GM10266 (cell line): Measurements from ENCODE around the gene CREB5.
A peak's percentile ranks its signal among the peaks of the same experiment; 100 is the strongest.

ENCODE experiments used
- DNase-seq: peaks from one replicate; pipeline ENCODE4 v3.0.0; 2012; ENCODE audit errors: extremely low spot score
- TF ChIP-seq, protein P1 (sequence below): IDR thresholded peaks from 2 replicates; pipeline ENCODE4 v1.5.1; 2012; ENCODE audit warnings: mild to moderate bottlenecking, low read depth; ENCODE audit not compliant: control insufficient read depth, insufficient read depth; ENCODE audit errors: missing control alignments

Gene CREB5

DNA sequence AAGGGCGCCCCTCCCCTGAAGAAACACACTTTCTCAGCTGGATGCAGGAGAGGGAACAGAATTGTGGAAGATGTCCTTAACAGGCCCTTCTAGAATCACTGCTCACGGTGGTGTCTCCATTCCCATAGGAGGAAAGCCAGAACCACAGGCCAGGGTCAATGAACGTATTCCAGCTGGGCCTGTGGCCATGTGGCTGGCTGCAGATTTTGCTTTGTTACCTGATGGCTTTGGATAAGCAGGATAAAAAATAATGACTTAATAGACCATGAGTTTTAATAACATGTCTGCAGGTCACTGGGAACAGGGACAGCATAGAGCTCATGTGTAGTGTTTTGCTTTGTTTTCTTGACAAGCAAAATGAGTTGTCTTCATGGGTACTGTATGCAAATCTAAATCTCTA is 335.5 kb downstream of the CREB5 start:
- TF ChIP-seq, protein P1, sequence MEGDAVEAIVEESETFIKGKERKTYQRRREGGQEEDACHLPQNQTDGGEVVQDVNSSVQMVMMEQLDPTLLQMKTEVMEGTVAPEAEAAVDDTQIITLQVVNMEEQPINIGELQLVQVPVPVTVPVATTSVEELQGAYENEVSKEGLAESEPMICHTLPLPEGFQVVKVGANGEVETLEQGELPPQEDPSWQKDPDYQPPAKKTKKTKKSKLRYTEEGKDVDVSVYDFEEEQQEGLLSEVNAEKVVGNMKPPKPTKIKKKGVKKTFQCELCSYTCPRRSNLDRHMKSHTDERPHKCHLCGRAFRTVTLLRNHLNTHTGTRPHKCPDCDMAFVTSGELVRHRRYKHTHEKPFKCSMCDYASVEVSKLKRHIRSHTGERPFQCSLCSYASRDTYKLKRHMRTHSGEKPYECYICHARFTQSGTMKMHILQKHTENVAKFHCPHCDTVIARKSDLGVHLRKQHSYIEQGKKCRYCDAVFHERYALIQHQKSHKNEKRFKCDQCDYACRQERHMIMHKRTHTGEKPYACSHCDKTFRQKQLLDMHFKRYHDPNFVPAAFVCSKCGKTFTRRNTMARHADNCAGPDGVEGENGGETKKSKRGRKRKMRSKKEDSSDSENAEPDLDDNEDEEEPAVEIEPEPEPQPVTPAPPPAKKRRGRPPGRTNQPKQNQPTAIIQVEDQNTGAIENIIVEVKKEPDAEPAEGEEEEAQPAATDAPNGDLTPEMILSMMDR, result no peak

DNA sequence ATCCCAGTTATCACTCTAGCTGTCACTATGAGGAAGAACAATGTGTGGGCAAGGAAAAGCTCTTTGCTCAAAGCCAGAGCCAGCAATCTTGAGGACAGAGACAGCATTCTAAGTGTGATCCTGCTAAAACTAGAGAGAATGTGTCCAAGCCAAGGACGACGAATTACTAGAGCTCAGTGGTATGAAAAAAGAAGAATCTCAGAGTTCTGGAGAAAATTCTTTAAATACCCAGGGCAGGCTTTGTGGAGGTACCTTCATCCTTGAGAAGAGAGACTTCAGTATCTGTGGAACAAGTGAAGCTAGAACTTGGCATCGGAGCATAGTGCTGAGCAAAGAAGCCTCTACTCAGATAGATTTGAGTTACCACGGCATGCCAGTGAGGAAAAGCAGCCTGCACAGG is 336.0 kb downstream of the CREB5 start:
- no peak for DNase-seq
- TF ChIP-seq, protein P1, result no peak

More for the DNA sequence above, 335.5 kb downstream of the CREB5 start:
- DNase-seq, result no peak

DNA sequence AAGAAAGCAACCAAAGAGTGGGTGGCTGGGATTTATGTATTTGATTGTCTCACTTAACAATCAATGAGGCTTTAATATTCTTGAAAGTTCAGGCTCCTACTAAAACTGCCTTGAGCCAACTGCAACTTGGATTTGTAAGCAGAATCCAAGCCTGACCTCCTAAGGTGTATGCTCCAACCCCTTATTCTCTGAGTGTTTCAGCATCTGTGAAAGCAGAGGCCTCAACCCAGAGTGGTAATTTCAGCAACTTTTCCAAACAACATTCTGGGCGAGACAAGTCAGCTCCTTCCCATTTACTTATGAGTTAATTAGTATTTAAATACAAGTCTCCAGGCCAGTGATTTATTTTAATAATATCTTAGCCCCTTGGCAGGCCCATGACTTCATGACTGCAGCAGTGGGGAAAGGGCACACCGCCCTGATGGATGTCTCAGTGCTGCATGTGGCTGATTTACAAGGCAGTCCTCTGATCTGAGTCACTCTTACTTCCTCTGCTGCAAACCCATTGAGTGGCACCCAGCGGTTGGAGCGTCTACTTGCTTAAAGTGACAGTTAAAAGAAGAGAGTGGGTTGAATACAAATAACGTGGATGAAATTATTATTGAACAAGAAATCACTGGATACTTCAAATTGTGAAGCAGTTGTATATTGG is 336.7 kb downstream of the CREB5 start:
- TF ChIP-seq, protein P1, result no peak
- DNase-seq, result no peak

DNA sequence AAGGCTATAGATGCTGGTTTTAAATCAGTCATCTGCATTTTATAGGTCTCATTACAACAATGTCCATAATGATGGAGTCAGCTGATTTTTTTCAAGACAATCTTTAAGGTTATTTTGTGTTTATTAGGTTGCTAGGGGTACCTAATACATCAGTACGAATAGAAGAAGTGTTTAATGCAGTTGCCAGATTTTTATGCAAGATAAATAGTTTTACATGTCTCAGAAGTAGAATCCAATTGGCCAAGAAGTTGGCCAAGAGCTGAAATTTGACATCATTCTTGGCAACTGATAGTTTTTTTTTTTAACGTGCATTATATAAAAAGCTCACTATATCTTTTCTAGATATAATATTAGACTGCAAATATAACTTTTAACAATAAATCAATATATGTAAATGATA is 337.3 kb downstream of the CREB5 start:
- TF ChIP-seq, protein P1, result no peak

DNA sequence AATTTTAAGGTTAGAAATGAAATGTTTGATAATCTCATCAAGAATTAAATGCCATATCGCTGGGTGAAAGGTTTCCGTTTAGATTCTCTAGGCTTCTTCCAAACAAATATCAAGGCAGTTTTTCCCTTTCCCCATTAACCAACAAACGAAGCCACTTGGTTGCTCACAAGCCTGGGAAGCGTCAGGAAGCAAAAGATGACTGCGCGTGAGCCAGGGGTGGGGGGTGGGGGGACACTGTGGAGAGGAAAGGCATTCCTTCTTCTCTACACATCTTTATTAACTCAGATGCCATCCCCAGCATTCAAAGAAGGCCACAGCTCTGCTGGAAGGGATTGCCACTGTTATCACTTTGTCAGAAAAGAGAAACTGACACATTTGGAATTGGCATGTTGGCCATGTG is 338.7 kb downstream of the CREB5 start:
- DNase-seq, result no peak
- TF ChIP-seq, protein P1, result no peak

More for the DNA sequence above, 337.3 kb downstream of the CREB5 start:
- DNase-seq, result no peak

DNA sequence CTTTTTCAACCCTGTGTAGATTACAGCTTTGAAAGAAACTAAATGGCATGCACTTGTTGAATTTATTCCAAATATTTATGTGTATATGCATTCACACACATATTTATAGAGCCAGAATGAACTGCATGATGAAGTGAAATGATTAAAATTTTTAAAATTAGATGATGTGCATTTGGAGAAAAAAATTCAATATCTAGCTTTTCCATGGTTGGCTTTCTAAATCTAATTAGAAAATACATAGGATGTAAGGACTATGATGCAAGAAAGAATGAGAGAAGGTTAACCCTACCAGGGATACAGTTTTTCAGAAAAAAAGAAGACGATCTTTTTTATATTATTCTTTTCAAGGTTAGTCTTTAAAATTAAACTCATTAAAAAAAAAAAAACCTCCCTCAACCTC is 341.3 kb downstream of the CREB5 start:
- no peak for DNase-seq
- TF ChIP-seq, protein P1, result no peak

DNA sequence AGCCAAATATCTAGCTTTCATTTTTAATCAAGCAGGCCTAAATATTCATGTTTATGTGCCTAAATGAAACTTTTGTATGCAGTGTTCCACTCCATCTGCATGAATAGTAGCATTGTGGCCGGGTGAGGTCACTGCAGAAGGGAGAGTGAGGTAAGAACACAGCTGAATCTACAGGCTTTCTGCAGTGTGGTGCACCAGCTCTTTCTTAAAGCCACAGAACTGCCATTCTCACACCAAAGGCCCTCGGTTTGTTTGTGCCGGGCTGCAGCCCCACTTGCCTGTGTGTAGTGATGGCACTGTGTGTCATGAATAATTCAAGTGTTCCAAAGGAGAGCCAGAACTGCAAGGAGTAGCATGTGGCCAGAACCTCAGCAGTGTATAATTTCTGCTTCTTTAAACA is 341.7 kb downstream of the CREB5 start:
- DNase-seq, result peak; percentile 14
- TF ChIP-seq, protein P1, result no peak
